Sigmoid colon (tissue), 4 donors: ENCODE data around the gene TIMP2.

ENCODE experiments used
- EP300 ChIP-seq, 4 donors: sonication (generic); formaldehyde crosslinking; IDR thresholded peaks; one replicate each; pipeline ENCODE4 v1.6.1; 2017; ENCODE audit warnings: antibody characterized with exemption in 4 of 4
- POLR2A ChIP-seq, 2 donors: fragments of 450-650 bp; IDR thresholded peaks; one replicate each; pipeline ENCODE4 v1.6.1; 2016; ENCODE audit warnings: antibody characterized with exemption in 2 of 2, mild to moderate bottlenecking in 2 of 2, moderate library complexity in 2 of 2
- POLR2AphosphoS5 ChIP-seq, 4 donors: sonication (generic); formaldehyde crosslinking; IDR thresholded peaks; one replicate each; pipeline ENCODE4 v1.6.1; 2017; ENCODE audit warnings: antibody characterized with exemption in 4 of 4
- TF ChIP-seq, protein P1 (sequence below), 4 experiments: fragments of 450-650 bp in 3 of 4; fragments of 200-600 bp in 1 of 4; IDR thresholded peaks; one replicate each; pipeline ENCODE4 v1.5.1; 2016 to 2019; ENCODE audit warnings: antibody characterized with exemption in 4 of 4, mild to moderate bottlenecking in 3 of 4, moderate library complexity in 2 of 4

DNA sequence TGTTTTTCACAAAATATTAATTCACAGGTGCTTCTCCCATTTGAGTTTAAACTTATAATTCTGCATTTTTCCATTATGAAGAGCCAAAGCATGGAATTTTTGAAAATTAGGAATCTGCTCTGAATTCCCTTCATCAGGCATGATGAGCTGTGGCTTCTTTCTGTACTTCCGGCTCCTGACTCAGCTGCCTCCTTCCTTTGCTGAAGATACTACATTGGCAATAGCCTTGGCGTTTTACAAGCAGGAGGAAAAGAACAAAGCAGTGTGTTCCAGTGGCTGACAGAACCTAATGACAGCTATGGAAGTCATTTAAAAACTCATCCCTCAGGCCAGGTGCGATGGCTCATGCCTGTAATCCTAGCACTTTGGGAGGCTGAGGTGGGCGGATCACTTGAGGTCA, 66.1 kb downstream of the TIMP2 start:
- TF ChIP-seq, protein P1, sequence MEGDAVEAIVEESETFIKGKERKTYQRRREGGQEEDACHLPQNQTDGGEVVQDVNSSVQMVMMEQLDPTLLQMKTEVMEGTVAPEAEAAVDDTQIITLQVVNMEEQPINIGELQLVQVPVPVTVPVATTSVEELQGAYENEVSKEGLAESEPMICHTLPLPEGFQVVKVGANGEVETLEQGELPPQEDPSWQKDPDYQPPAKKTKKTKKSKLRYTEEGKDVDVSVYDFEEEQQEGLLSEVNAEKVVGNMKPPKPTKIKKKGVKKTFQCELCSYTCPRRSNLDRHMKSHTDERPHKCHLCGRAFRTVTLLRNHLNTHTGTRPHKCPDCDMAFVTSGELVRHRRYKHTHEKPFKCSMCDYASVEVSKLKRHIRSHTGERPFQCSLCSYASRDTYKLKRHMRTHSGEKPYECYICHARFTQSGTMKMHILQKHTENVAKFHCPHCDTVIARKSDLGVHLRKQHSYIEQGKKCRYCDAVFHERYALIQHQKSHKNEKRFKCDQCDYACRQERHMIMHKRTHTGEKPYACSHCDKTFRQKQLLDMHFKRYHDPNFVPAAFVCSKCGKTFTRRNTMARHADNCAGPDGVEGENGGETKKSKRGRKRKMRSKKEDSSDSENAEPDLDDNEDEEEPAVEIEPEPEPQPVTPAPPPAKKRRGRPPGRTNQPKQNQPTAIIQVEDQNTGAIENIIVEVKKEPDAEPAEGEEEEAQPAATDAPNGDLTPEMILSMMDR (IDR thresholded peaks at IDR 0.05), result no peak
- TF ChIP-seq POLR2AphosphoS5 (IDR thresholded peaks at IDR 0.05) (no peak), EP300 (IDR thresholded peaks at IDR 0.05) (no peak), POLR2A (IDR thresholded peaks at IDR 0.05) (no peak)
